Fibroblast of mammary gland (primary cell): ENCODE results near the gene FRMPD4.
"Not testable (repeated sequence)": the region's sequence is repeated elsewhere in the genome, so short reads cannot be mapped to it uniquely, and the experiment has no call there.

Source experiments
- DNase-seq: peaks from one replicate; pipeline ENCODE4 v3.0.0-alpha.2; 2010; ENCODE audit warnings: low read depth
- H3K4me3 ChIP-seq: 2 replicates; pipeline ENCODE4 v1.5.1; 2011; ENCODE audit warnings: low read depth, mild to moderate bottlenecking, low read length, moderate library complexity; ENCODE audit not compliant: control insufficient read depth
- CTCF ChIP-seq: conservative IDR thresholded peaks from 2 replicates; pipeline ENCODE4 v1.5.1; 2011; ENCODE audit warnings: low read depth, low read length, inconsistent platforms; ENCODE audit not compliant: control insufficient read depth, insufficient read depth

The FRMPD4 gene

DNA sequence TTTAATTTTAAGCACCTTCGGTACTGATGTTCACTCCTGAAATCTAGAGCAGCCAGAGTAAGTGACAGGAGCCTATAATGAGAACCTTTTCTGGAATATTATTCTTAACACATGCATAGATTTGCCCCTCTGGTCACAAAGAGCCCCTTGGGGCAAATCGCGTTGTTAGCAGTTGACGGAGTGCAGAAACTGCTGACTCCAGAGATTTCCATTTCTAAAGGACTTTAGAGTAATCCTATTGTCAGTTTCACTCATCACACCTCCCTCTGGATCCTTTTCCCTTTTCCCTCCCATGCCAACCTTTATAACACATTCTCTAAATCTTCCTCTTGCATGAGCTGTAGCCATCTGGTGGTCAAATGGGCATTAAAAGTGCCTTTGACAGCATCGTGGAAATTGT lies 388.0 kb downstream of the FRMPD4 start:
- no peak for TF ChIP-seq CTCF
- DNase-seq = peak; percentile 2
- H3K4me3 ChIP-seq = no peak overlapping the region

DNA sequence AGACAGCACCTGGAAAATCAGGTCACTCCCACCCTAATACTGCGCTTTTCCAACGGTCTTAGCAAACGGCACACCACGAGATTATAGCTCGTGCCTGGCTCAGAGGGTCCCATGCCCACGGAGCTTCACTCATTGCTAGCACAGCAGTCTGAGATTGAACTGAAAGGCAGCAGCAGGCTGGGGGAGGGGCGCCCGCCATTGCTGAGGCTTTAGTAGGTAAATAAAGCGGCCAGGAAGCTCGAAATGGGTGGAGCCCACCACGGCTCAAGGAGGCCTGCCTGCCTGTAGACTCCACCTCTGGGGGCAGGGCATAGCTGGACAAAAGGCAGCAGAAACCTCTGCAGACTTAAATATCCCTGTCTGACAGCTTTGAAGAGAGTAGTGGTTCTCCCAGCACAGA lies 399.8 kb downstream of the FRMPD4 start:
- not testable (repeated sequence) for DNase-seq, H3K4me3 ChIP-seq

- DNase-seq, H3K4me3 ChIP-seq: not testable (repeated sequence)
These were observed 404.0 kb downstream of the FRMPD4 start for GRCh38 chrX:12542251-12542650.

DNA sequence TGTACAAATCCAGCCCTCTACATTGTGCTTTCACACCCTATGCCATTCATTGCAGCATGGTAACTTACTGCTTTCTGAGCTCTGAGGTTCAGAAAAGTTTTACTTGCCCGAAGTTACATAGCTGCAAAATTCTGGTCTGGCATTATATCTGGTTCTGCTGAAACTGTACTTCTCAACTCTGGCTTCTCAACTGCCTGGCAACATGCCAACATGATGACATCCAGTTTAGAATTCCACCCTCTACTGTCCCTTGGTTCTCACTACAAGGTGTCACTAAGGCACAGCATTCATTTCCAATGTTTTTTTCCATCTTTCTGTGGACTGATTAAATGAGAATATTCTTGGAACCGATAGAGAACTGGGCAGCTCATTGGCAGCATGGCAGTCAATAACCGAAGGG lies 410.1 kb downstream of the FRMPD4 start:
- H3K4me3 ChIP-seq = no peak overlapping the region
- DNase-seq = no peak
- no peak for TF ChIP-seq CTCF

DNA sequence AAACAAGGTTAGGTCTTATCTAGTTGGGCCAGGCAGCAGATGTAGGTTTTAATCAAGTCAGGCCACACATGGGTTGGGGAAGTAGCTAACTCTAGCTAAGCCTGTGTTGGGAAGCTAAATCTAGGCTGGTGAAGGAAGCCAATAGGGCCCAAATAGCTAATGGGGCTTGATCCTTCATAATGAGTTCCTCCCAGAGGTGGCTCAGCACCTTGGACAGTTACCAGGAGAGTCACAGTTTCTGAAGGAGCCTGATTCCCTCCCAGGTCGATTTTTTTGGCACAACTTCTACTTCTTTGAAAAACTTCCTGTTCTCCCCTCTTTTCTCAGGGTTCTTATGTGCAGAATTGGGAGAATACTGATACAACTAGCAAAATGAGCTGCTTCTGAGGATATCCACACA lies 410.5 kb downstream of the FRMPD4 start:
- no peak for TF ChIP-seq CTCF
- peak; percentile 25 for DNase-seq
- H3K4me3 ChIP-seq = no peak overlapping the region

DNA sequence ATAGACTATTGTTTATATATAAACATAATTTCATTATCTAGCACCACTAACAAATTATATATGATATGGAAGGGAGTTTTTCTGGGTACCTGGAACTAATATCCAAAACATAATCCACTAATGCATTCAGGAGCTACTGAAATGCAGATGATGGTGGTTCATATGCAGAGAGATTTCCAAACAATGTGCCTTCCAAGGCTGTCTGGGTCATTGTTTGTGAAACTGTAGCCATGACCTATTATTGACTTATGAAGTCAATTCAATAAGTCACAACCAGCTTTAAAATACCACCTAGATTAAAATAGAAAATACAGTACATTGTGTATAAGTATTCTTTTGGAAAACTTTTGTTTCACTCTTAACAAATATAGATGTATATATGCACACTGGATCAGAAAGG lies 415.9 kb downstream of the FRMPD4 start:
- no peak for DNase-seq
- TF ChIP-seq CTCF = no peak
- no peak overlapping the region for H3K4me3 ChIP-seq

GRCh38 chrX:12563121-12563520 lies 424.8 kb downstream of the FRMPD4 start:
- DNase-seq = peak; percentile 12
- H3K4me3 ChIP-seq = no peak overlapping the region
- TF ChIP-seq CTCF = no peak

DNA sequence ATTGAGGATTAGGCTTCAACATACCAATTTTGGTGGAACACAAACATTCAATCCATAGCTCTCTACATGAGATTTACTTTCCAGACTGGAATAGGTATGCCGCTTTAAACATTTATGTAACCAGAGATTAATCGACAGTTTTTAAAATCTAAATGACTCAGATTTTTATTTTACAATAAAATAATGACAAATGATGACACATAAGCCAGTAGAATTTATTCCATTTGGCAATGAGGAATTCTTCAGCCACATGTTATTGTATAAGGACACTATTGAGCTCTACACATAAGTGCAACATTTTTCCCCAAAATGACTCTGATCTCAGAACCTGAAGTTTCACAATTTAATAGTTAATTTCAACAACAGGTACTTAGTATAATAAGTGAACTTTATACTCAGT lies 425.9 kb downstream of the FRMPD4 start:
- no peak overlapping the region for H3K4me3 ChIP-seq
- no peak for DNase-seq
- no peak for TF ChIP-seq CTCF
